KG1 (cell line): ENCODE measurements around the gene STMP1.
A peak's percentile ranks its signal among the peaks of the same experiment; 100 is the strongest.
"Not testable (repeated sequence)": the region's sequence is repeated elsewhere in the genome, so short reads cannot be mapped to it uniquely, and the experiment has no call there.

Experiments
- DNase-seq: peaks from one replicate; lab custom pipeline; 2025; lab: John Stamatoyannopoulos, UW

STMP1 gene

DNA sequence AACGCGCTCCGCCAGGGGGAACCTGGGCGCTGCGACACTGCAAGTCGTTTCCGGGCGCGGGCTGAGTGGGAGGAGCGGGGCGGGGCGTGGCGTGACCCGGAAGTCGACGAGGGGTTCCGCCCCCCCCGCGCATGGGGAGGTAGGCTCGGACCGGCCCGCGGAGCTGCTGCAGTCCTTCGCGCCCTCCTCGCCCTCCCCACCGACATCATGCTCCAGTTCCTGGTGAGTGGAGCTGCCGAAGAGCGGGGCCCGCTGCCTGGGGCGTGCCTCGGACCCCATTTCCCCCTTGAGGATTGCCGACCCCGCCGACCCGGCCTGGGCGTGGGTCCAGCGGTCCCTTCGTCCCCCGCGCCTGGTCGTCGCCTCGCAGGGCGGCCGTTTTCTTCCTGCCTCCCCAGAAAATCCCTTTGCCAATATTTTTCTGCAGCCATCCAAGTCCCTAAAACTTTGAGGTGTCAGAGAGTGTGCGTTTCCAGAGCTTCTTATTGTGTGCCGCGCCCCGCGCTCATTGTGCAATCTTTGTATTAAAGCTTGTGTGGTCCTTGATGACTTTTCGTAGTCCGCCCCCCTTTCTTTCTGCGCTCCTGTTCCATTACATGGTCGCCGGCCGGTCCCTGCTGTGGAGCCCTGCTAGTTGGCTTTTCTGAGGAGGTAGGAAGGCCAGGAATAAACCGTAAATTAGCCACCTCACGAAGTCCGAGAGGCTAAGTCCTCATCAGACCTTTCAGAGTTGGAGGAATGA is at the start of gene STMP1:
Gene STMP1, plus strand, starts transcription at position 142 of the 742 bp plus-strand sequence.
- peak; percentile 52 for DNase-seq

DNA sequence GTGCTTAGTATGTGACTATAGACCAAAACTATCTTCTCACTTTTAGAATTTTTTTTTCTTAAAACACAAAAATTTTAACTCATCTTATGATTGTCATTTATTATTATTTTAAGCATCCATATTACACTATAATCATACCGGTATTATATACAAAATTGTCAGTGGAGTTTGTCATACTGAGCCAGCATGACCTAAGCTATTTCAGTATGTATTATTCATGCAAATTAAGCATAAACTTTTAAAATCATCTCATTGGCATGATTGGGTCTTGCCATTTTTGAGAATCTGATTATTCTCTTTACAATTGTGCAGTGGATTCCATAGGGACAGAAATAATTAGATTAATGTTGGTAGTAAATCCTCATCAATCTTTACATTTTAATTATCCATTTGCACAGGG is 46.2 kb upstream of the STMP1 start:
- DNase-seq: no peak

DNA sequence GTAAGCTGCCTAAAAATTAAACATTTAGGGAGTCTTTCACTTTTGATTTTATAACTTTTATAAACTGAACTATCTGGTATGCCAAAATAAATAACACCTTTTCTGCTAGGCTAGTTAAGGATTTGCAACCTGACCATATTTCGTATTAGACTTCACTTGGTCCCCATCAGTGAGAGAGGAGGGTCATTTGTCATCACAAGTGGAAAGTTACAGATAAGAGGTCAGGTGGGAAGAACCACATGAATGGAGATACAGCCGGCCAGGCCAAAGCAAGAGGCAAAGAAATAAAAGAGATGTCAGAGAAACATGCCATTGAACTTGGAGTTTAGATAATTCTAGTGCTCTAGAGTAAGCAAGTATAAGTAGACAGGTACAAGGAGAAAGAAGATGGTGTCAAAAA is 44.5 kb upstream of the STMP1 start:
- no peak for DNase-seq

DNA sequence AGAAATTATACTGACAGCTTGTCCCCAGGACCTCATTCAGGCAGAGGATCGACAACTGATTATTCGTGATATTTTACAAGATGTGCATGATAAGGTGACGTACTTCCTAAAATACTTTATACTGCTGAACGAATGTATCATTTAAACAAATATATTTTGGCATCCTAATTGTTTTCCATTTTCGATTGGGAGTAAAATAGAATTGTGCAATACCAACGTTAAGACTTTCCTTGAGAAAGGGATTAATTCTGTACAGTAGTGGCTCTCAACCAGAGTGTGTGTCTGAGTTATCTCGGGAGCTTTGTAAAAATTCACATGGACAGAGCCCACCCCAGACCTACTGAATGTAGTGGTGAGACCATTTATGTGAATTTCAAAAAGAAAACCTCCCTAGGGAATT is 43.8 kb upstream of the STMP1 start:
- DNase-seq: no peak

DNA sequence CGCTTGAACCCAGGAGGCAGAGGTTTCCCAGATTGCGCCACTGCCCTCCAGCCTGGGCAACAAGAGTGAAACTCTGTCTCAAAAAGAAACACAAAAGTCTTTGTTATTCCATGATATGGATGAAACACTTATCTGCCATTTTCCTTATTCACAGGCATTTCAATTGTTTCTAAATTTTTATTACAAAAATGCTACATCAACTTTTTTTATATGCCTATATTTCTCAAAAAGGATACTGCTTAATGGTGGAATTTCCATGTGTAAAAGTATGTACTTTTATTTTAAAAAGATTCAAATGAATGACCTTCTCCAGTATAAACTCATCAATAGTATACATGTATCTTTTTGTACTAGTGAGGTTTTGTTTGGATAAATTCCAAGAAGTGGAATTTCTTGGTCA is 41.9 kb upstream of the STMP1 start:
- DNase-seq: no peak

DNA sequence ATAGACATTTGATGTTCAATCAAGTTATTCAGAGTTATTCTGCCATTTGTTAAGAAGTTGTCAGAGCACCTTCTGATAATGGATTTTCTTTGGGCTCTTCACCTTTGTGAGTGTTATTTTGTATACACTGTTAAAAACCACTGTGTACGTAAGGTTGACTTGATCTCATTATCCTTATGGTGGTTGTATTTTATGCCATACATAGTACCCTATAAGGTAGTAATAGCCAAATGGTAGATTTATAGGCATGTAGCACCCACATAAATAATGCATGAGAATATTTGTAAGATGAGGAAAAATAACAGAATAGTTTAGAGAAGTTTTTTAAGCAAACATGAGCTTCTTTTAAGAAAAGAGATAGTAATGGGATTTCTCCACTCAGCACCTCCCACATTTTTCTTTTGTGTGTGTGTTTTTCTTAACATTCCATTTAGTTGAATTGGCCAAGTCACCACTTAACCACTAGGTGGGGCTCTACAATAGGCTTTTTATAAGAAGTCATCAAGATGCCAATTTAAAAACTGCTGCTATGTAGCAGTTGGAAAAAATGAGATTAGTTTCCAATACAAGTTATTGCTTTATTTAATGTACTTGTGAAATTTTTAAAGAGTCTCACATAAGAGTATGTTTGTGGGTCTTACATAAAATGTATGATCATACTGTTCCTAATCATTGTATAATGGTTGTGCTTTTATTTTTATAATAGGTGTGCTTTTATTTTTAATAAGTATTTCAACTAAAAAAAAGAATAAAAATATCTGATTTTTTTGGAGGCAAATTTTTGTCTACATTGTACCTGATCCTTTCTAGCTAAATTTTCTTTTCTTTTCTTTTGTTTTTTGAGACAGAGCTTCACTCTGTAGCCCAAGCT is 41.1 kb upstream of the STMP1 start:
- no peak for DNase-seq

DNA sequence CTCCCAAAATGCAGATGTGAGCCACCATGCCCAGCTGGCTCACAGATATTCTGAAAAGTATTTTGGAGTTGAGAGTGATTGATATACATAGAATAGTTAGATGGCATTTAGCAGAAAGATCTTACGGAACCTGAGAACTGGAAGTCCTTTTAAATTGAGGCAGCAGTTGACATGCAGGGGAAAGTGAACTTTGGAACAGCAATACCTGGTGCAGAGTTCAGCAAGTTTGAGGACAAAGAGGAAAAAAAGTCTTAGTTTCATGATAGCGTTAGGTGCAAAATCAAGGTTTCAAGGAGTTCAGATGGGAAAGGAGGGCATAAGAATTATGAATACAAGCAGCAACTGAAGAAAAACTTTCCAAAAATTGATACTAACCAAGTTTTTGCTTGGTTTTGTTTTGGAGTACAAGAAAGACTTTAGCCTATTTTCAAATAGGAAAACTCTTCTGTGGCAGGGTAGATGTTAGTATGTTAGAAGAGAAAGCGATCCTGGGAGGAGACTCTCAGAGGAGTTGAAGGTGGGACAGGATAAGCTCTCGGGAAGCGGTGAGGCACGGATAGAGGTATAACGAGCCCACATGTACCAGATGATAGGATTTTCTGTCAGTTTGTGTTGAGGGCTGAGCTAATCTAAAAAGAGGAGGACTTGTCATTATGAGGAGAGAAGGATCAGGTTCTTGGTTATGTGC is 28.0 kb upstream of the STMP1 start:
- no peak for DNase-seq

DNA sequence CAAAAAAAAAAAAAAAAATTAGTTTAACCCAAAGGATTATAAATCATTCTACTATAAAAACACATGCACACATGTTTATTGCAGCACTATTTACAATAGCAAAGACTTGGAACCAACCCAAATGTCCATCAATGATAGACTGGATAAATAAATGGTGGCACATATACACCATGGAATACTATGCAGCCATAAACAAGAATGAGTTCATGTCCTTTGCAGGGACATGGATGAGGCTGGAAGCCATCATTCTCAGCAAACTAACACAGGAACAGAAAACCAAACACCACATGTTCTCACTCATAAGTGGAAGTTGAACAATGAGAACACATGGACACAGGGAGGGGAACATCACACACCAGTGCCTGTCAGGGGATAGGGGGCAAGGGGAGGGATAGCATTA is 22.6 kb upstream of the STMP1 start:
- not testable (repeated sequence) for DNase-seq

DNA sequence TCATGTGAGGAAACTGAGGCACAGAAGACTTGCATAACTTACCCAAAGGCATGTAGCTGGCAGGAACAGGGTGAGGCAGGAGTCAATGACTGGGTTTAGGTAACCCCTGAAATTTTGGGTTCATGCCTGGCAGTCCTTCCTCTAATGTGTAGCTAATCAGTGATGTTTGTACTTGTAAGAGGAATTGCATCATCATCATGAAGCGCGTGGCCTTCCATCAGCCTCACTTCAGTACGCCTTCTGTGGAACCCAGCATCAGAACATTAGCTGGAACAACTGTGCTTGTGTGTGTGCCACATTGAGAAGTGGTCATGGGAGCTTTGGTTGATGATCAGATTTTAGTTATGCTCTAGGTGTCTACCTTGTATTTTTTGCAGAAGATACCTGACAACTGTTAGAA is 18.2 kb upstream of the STMP1 start:
- DNase-seq: no peak

DNA sequence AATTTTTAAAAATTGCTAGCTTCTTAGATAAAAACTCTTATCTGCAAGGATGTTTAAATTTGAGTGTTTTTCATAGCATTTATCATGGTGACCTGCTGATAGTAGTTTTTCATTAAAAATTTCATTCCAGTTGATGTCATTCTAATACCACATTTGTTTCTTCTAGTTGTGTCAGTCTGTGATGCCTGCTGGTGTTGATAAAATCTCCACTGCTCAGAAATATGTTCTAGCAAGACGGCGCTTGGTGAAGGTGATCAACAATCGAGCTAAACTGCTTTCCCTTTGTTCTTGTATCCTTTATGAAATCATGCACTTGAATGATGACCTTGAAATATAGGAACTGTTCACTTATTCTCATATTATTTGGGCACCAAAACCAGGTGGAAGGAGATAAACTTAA is 17.6 kb upstream of the STMP1 start:
- no peak for DNase-seq

DNA sequence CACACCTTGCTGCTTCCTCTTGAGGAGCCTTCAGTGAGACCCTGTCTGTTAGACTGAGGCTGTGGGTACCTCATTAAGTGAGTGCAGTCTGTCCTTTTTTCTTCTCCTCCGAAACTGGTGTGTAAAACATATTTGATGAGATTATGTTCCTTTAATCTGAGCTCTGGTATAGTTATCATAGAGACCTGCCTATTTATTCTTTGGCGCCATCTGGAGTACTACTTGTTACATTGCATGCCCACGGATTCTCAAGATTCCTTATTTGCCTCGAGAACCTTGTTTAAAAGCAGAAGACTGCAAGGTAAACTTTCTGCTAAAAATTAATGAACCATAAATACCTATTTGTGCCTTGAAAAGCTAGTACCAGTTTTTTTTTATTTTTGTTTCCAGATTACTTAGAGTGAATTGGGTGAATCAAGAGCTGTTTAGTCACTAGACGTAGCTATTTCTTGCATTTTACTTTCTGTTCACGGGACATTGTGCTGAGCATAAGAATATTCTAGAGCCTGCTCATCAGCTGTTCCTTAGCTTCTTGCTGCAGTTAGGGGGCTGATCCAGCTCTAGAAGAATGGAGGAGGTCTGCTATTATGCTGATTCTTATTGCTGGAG is 16.9 kb upstream of the STMP1 start:
- DNase-seq: no peak

DNA sequence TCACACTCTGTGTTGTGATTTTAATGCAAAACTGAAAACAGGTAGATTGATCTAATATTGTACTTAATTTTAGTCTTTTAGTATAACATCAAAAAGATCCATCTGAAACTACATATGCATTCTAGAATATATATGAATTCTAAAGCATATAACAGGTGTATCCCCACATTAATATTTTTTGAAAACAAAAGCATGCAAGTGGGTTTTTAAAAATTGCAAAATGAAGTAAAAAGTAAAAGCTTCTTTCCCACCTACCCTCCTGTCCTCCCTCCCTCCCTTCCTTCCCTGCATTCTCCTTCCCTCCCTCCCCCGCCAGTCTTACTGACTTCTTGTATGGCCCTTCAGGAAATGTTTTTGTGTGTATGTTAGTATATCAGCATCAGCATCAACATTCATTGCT is 14.6 kb upstream of the STMP1 start:
- DNase-seq: no peak

DNA sequence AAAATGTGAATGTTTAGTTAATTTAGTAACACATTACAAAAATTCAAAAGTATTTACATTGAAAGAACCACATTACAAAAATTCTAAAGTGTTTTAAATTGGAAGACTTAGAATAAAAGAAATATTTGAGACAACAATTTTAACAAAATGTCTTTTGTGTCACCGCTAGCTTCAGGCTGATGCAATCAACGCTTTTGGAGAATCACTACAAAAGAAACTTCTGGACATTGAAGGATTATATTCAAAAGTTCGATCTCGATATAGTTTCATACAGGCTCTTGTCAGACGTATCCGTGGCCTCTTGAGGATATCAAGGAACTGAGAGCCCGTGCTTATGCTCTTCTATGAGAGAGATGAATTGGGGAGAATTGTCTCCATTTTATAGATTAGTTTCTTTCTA is 14.1 kb upstream of the STMP1 start:
- DNase-seq: no peak

DNA sequence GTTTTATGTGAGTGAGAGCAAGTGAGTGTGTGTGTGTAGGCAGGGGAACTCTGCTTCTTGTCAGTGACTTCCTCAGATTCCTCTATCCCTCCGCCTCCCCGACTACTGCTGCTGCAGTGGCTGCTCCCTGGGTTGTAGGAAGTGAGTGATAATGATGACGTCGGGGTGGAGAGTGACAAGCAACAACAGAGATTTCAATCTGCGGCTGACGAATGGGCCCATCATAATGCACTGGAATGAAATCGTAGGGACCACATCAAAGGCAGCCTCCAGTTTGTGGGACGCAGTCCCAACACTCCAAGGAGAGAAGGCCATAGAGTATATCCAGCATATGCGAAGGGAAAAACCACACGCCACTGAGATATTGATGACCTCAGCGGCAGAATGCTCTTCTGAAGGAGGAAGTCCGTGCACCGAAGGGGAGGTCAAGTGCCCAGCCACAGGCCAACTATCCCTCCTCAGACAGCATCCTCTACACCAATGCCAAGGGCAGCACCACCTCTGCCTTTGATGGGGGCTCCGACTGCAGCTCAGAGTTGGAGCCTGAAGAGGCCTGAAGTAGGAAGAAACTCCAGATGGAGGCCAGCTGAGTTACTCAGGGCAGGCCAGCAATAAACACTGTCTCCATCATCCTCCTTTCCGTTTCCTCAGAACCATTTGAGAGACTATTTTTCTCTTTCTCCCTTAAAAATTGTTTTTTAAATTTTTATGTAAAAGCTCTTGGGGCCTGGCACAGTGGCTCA is 11.3 kb upstream of the STMP1 start:
- no peak for DNase-seq

DNA sequence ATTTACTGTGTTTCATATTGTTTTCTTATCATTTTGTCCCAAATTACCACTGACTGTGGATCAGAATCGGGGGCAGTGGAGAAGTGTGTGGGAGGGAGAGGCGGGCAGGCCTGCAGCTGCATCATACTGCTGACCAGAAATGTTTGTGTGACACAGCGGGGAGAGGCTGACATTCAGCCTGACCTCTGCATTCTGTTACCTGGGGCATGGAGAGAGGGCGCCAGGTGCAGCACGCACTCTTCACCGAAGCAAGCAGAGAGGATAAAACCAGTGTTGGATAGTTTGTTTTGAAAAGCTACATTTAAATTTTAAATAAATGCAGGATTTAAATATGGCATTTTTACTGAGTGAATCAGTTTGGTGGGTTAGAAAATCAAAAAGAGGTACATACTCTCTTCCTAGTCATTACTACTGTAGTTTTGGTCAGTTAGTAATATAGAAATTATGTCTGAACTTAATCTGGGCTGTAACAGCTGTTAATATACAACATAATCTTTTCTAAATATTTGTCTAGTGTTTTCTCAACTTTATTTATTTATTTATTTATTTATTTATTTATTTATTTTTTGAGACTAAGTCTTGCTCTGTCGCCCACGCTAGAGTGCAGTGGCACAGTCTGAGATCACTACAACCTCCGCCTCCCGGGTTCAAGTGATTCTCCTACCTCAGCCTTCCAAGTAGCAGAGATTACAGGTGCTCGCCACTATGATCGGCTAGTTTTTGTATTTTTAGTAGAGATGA is 8.8 kb upstream of the STMP1 start:
- DNase-seq: no peak

DNA sequence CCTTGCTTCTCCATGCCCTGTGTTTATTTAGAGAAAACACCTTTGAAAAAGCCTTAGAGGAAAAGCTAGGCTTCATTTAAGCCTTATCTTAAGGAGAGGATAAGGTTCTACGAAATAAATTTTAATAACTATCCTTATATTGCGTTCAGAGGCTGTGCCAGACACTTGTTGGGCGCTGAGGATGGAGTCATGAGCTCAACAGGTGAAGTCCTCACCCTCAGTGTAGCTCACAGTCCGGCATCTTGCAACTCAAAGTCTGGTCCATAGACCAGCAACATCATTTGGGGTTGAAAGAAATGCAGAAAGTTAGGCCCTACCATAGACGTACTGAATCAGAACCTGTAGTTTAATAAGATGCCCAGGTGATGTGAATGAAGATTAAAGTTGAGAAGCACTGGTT is 3.8 kb upstream of the STMP1 start:
- no peak for DNase-seq

DNA sequence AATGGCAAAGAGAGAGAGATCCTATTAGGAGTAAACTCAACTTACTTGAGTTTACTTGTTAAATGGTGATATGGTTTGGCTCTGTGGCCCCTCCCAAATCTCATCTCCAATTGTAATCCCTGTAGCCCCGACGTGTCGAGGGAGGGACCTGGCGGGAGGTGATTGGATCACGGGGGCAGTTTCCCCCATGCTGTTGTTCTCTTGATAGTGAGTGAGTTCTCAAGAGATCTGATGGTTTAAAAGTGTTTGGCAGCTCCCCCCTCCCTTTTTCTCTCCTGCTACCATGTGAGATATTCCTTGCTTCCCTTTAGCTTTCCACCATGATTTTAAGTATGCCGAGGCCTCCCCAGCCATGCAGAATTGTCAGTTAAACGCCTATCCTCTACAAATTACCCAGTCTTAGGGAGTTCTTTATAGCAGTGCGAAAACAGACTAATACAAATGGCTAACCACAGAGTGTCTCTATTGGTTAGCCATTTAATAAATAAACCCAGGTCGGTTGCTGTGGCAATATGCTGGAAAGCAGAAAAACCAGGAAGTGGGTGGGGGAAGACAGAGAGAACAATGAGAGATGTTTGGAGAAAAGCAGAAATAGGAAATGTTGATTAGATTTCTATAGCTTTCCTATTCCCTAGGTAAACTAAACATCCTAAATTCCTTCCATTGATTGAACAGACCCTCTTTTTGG is 3.0 kb upstream of the STMP1 start:
- DNase-seq: no peak

DNA sequence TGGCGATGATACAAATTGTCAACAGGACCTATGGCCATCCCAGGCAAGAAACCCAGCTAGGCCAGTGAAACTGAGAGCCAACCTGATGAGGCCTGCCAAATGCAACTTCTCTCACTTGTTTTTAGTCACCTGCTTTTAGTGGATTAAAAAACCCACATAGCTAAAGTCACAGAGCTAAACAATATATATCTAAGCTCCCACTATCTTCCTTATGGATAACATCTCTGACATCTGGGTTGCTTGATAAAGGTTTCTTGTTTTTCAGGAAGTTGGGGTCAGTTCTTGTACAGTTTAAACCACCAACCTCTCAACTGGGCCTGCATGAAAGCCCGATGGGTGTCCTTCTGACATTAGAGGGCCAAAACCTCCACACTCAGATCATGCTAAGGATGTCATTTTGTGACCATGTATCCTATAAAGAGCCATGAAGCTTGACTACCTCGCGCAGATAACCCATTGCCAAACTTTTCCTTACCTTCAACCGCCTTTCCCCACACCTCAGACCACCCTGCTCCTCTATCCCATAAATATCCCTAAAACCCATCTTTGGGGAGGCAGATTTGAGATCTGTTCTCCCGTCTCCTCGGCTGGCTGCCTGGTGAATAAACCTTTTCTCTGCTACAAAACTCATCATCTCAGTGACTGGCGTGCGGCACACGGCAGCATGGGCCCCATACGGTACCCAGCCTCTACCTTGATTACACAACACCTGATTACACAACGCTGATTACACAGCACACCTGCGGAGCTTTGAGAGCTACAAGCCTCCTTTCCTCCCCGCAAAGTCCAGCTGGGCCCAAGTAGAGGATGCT is 797 bp upstream of the STMP1 start:
- DNase-seq: no peak

DNA sequence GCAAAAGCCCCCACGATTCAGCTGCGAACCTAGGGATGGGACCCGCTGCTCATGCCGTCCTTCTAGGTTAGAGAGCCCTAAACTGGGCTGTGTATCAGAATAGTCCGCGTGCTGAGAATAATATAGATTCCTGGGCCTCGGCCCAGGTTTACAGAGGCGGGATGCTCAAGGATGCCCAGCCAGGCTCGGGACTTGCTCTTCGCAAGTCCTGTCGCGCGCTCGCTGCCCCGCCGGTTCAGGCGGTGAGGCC is 266 bp upstream of the STMP1 start:
- DNase-seq: no peak

DNA sequence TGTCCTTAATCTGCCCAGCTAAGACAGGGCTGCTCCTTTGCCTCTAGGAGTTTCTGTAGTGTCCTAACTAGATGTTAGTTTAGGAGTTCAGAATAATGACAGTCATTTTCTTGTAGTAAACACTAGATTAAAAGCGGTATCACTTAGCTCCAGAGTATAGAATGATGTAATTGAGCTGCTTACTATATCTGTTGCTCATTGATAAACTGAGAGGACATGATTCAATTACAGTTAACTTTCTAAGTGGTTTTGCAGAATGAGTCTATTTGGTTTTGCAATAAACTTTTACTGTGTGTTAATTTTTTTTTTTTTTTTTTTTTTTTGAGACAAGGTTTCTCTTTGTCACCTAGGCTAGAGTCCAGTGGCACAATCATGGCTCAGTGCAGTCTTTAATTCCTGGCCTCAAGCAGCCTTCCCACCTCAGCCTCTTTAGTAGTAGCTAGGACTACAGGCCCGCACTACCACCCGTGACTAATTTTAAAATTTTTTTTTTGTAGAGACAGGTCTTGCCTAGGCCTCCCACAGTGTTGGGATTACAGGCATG is 1.8 kb downstream of the STMP1 start:
- DNase-seq: no peak
